Hematopoietic multipotent progenitor cell treated with erythropoietin and hydrocortisone succinate and interleukin-3 and kit ligand, for 17 days (in vitro differentiated cells): Measurements from ENCODE around the gene COL28A1.
"Not testable (repeated sequence)": the region's sequence is repeated elsewhere in the genome, so short reads cannot be mapped to it uniquely, and the experiment has no call there.

ENCODE experiments used
- DNase-seq: peaks from one replicate; pipeline ENCODE4 v3.0.0-alpha.2; 2015; ENCODE audit warnings: low spot score

Gene COL28A1

GRCh38 chr7:7561591-7561990 lies 25.9 kb upstream of the COL28A1 start:
- DNase-seq, result not testable (repeated sequence)

DNA sequence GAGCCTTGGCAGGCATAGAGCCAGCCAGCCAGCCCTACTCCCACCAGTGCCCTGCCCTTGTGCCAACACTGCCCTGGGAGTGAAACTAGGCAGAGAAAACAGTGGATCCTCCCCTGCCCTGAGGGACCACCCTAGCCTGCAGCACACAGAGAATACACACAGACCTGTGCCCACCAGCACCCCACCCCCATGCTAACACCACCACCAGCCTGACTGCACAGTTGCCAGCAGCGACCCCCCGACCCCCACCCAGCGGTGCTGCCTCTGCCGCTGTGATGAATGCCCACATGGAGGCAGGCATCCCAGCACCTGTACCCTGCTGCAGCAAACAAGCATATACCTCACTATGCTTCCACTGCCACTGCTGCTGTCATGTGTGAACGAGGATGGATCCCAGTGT lies 21.6 kb upstream of the COL28A1 start:
- no peak for DNase-seq

DNA sequence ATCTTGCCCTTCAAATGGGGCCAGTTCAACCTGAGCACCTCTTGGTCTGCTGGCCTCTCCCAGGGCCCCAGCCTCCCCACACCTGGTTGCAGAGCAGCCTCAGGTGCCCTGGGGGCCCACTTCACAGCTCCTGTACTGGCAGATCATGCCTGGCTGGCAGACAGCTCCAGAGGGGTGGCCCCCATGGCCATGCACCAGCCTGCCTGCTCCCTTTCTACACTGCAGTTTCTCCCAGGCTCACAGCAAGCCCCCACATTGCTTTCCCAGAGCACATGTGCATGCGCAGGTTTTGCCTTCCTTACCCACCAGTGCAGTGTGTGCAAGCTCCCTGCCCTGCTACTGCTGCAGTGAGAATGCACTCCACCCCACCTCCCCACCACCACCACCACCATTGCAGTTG lies 21.2 kb upstream of the COL28A1 start:
- DNase-seq, result no peak

DNA sequence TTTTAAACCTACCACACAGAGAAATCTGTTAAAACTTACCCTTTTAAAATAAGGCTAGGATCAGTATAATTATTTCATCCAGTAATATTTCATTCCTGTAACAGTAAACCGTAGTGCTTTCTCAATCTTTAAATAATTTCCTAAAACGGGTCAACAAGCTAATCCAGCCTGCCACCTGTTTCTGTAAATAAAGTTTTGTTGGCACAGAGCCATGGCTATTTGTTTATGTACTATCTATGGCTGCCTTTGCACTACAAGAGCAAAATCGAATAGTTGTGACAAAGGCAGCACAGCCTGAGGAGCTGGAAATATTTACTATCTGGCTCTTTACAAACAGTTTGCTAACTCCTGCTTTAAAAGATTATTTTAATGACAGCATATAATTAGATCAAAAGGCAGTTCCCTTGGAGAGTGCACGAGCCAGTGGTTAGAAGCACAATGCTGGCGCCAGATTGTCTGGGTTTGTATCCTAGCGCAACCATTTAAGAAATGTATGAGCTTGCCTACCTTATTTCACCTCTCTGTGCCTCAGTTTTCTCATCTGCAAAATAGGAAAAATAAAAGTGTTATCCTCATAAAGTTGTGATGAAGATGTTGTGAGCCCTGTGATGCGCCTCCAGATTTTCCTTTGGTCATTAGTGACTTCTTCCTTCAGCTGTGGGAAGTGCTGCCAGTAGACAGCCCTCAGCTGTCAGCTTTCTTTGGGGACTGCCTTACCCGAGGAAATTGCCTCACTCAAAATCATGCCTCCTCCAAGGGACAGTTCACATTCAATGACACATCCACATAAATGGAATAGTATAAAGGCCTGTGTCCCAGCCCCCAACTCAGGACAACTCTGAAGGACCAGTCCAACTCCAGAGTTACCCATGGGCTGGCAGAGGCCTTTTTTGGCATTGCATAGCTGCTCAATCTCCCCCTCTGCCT lies 19.2 kb upstream of the COL28A1 start:
- peak; percentile 63 for DNase-seq

- DNase-seq, result no peak
Measured at GRCh38 chr7:7554021-7554432, 18.4 kb upstream of the COL28A1 start.

DNA sequence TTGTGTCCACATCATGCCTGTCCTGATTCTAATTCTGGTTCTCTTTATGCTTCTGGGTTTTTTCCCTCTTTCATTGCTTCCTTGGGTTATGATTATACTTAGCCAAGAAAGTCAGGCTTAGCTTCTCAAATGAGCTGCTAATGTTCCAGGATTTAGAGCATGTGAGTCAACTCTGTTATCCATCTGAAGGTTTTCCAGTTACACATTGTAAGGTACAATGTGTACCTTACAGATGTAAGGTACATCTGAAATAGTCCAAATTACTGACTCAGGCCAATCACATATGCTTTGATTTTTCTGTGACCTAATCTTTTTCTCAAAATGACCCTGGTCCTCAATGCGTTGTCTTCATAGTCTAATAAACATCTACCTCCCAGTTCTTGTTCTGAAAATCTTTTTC lies 17.7 kb upstream of the COL28A1 start:
- no peak for DNase-seq

- no peak for DNase-seq
Measured at GRCh38 chr7:7552199-7552598, 16.5 kb upstream of the COL28A1 start.

DNA sequence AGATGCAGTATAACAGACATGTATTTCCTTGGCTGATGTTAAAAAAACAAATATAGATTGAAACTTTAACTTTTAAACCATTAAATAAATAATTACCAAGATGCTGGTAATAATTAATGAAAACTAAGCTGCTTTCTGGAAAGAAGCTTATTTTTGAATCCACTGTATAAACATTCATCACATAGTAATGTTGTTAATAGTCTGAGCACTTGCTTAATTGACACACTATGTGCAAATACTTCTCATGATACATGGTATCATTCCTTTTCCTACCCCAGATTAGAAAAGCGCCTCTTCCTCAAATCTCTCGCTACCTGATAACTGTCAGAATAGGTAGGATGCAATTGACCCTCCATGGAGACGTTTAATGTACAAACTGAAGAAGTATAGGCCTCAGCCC lies 15.0 kb upstream of the COL28A1 start:
- no peak for DNase-seq

DNA sequence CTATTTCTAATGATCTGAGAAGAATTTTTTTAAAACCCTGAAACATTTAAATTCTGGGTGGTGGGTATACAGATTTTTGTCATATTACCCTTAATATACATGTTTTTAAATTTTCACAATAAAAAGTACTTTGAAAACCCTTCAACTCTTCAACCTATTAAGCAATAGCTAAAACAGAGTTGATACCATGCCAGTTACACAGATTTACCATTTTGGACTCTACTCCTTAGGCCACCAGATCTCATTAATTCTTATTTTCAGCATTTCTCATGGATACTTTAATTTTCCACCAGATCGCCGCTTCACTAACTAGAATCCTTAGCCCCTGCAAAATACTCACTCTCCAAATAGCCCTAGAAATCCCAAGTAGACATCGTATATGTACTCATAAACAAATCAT lies 12.7 kb upstream of the COL28A1 start:
- DNase-seq, result no peak

DNA sequence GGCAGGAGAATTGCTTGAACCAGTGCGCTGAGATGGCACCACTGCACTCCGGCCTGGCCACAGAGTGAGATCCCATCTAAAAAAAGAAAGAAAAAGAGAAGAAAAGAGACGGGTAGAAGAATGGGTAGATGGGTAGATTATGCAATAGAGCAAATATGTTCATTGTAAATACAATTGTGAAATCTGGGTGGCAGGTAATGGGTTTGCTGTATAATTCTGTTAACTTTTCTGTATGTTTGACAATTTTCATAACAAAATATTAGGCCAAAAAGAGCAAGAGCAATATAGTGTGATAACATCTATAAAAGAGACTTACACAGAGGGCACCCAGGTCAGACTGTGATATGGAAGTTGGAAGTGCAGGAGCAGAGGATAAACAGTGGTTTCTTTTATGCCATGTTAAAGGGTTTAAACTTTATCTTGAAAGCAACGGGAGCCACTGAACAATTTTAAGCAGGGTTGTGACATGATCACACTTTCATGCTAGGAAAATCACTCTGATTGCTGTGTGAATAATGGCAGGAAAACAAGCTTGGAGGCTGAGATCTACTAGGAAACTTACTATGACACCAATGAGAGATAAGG lies 6.7 kb upstream of the COL28A1 start:
- DNase-seq, result no peak

GRCh38 chr7:7539711-7540110 lies 4.0 kb upstream of the COL28A1 start:
- DNase-seq, result no peak

DNA sequence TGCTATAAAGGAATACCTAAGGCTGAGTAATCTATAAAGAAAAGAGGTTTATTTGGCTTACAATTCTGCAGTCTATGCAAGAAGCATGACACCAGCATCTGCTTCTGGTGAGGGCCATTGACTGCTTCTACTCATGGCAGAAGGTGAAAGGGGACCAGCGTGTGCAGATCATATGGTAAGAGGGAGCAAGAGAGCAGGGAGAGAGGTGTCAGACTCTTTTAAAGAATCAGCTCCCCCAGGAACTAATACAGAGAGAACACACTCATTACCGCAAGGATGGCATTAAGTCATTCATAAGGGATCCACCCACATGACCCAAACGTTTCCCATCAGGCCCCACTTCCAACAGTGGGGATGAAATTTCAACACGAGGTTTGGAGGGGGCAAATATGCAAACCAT lies 3.5 kb upstream of the COL28A1 start:
- DNase-seq, result no peak

GRCh38 chr7:7537711-7538110 lies 2.0 kb upstream of the COL28A1 start:
- no peak for DNase-seq

- DNase-seq, result no peak
Measured at GRCh38 chr7:7536396-7537019, 835 bp upstream of the COL28A1 start.

GRCh38 chr7:7533831-7534430 lies 1.7 kb downstream of the COL28A1 start:
- DNase-seq, result no peak

- DNase-seq, result no peak
Measured at GRCh38 chr7:7529328-7529727, 6.3 kb downstream of the COL28A1 start.

GRCh38 chr7:7527047-7527446 lies 8.6 kb downstream of the COL28A1 start:
- DNase-seq, result no peak

DNA sequence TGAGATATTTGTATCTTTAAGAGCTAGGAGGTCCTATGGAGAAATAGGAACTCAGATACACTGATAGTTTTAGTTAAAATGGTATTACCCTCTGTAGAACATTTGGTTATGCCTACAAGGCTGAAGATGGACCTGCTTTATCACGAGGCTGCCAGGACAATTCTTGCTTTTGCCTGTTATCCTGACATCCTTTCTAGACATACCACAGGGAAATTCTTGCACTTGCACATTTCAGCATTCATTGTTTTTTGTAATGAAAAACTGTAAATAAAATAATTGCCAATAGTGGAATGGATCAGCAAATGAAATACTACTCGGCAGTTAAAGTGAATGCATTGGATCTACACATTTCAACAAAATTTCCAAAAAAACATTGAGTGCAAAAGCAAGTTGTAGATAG lies 9.7 kb downstream of the COL28A1 start:
- DNase-seq, result no peak

DNA sequence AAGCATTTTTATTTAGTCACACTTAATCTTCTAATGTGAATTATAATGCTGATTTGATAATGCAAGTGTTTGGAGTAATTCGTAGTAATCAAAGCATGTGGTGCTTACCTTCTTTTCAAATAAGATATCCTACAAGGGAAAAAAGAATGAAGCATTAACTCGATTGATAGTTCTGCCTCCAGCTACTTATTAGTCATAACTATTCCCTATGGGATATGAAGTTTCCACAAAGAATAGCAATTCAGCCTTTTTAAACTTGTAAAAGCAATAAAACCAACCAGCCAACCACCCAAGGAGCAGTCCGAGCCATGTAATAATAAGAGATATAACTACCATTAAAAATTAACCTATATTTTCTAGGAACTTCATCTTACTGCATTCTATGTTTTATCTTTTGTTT lies 11.6 kb downstream of the COL28A1 start:
- DNase-seq, result no peak

- no peak for DNase-seq
Measured at GRCh38 chr7:7522421-7522820, 13.3 kb downstream of the COL28A1 start.

DNA sequence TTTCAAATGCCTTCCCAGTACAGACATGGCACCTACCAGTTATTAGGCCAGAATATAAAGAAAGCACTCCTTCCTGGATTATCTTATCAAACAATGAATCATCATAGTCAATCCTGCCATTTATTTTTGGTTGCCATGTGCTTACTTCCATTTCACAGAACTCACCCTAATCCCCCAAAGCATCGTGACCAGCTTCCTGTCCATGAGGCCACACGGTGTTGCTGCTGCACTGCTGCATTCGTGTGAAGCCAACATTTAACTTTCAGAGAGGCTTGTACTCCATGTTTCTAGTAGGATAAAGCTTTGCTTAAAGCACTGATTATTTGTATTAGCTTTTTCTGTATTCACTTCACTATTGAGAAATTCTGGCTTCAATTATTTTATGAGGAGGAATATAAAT lies 14.4 kb downstream of the COL28A1 start:
- no peak for DNase-seq

DNA sequence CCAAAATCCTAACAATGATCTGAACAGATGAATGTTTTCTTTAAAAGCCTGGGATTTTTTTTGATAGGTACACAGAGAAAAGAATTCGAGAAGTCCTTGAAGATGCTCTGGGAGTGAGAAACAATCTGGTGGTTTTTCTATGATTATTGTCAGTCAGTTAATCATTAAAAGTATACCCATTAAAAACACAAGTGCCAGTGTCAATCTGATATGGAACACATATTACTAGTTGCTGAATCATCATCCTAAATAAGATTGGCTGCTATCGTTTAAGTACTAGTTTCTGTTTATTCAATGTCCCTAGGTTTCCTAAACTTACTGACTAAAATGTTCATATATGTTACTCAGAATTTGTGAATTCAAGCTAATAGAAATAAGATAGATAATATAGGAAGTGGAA lies 16.1 kb downstream of the COL28A1 start:
- no peak for DNase-seq

GRCh38 chr7:7519056-7519455 lies 16.6 kb downstream of the COL28A1 start:
- DNase-seq, result no peak
